Choroid plexus epithelial cell (primary cell): Measurements from ENCODE around the gene PAX1.

Experiments
- DNase-seq: peaks from one replicate; pipeline ENCODE4 v3.0.0-alpha.2; 2010; ENCODE audit warnings: low read depth
- H3K4me3 ChIP-seq: 2 replicates; pipeline ENCODE4 v1.5.1; 2011; ENCODE audit warnings: low read depth, mild to moderate bottlenecking, control low read depth, low read length, moderate library complexity
- TF ChIP-seq, protein P1 (sequence below): conservative IDR thresholded peaks from 2 replicates; pipeline ENCODE4 v1.5.1; 2011; ENCODE audit warnings: low read depth, mild to moderate bottlenecking, control low read depth, inconsistent platforms, low read length, moderate library complexity

PAX1 gene

DNA sequence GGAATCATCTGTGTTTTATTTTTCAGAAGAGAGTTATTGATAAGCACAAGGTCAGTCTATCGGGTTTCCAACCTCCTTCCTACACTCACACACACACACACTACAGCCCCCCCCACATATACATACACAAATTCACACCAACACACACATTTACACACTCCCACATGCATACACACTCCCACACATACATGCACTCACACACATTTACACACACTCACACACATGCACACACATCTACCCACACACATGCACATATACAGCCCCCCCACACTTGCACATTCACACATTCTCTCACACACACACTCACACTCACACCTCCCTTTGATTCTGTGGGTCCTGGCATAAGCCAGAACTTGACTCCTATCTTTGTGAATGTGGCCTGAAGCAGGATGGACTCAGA is 34.5 kb upstream of the PAX1 start:
- DNase-seq: no peak
- H3K4me3 ChIP-seq: no peak overlapping the region
- TF ChIP-seq, protein P1, sequence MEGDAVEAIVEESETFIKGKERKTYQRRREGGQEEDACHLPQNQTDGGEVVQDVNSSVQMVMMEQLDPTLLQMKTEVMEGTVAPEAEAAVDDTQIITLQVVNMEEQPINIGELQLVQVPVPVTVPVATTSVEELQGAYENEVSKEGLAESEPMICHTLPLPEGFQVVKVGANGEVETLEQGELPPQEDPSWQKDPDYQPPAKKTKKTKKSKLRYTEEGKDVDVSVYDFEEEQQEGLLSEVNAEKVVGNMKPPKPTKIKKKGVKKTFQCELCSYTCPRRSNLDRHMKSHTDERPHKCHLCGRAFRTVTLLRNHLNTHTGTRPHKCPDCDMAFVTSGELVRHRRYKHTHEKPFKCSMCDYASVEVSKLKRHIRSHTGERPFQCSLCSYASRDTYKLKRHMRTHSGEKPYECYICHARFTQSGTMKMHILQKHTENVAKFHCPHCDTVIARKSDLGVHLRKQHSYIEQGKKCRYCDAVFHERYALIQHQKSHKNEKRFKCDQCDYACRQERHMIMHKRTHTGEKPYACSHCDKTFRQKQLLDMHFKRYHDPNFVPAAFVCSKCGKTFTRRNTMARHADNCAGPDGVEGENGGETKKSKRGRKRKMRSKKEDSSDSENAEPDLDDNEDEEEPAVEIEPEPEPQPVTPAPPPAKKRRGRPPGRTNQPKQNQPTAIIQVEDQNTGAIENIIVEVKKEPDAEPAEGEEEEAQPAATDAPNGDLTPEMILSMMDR: no peak

DNA sequence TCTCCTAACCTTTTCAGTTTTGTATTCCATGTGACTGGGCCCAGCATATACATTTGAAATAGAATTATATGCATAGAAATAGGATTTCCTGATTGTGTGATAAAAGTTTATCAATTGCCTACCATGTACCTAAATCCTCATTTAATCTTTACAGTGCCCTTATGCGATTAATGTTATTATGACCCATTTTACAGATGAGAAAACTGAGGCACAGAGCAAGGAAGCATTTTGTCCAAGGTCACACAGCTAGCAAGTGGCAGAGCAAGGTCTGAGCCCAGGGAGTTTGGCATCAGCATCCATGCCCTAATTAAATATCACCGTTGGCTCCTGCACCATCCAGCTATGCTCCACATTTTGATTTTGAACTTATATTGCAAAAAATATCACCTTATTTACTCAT is 28.2 kb upstream of the PAX1 start:
- DNase-seq: no peak
- TF ChIP-seq, protein P1: no peak

DNA sequence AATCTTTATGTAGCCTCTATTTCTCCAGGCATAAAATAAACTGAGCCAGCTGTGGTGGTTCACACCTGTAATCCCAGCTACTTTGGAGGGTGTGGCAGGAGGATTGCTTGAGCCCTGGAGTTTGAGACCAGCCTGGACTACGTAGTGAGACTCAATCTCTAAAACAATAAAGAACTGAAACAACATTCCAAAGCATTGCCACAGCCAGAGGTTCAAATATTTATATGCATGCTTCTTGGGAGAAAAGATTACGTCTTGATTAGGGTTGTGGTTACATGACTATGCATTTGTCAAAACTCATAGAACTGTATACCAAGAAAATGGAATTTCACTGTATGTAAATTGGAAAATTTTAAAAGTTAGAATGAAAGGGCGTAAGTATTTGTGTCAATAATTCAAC is 27.7 kb upstream of the PAX1 start:
- TF ChIP-seq, protein P1: no peak
- DNase-seq: no peak

More for the DNA sequence above, 28.2 kb upstream of the PAX1 start:
- no peak overlapping the region for H3K4me3 ChIP-seq

DNA sequence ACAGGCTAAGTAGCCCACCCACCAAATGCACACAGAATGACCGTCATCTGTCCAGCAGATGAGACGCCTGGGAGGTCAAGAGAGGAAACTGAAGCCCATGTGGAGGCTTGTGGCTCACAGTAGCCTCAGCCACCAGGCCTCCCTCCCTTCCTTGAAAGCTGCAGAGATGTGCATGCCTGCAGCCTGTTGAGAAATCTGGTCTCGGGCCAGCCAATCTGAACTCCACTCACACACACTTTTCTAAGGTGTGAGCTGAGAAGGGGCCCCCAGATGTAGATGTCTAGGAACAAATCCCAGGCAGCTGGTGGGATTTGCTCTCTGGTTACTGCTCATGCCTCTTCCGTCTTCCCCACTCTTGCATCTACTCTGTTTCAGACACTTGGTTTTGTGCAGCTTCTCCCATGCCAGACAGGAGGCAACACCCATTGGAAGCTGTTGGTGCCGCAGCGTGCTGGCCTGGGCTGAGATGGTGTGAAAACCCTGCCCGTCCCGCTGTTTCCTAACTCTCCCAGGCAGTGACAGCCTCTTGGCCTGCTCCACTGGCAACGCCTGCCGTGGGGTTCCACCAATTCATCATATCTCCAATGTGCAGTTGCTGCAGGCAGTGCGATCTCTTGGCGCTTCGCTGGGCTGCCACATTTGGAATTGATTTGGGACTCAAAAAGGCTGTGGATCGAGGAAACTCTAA is 24.1 kb upstream of the PAX1 start:
- no peak for DNase-seq
- H3K4me3 ChIP-seq: no peak overlapping the region
- TF ChIP-seq, protein P1: no peak

More for the DNA sequence above, 27.7 kb upstream of the PAX1 start:
- no peak overlapping the region for H3K4me3 ChIP-seq

DNA sequence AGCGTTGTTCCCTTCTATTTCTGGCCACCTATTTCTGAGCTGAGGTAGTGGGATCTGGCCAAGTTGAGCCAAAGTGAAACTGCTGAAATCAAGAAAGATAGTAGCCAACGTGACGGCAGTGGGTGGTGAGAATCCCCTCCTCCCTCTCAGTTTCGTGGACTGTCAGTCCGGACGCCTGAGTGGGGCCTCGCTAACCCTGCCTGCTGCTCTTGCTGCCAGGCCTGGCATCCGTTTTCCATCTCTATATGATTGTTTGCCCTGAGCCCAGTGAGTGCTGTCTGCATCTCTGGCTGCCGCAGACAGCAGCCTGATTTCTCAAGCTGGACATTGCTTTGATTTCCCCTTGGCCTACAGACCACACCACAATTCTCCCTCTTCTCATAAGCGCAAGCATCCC is 23.5 kb upstream of the PAX1 start:
- TF ChIP-seq, protein P1: no peak
- DNase-seq: no peak
- no peak overlapping the region for H3K4me3 ChIP-seq

DNA sequence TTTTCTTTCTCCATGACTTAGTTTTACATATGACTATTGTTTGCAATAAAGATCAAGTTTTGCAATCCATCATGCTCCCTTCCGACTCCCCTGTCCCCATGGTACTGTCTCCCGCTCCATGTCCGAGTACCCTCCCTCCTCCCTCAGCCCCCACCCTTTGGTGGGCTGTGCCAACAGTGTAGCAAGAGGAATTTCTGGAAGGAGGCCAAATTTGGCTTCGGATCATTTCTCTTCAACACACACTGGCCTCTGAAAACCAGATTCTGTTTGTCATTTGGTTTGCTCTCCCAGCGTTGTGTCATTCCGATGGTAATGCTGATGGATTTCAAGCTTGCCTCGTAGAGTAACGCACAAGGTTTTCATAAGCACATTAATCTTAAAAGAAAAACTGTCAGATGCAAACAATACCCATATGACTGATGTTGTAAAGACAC is 22.9 kb upstream of the PAX1 start:
- no peak overlapping the region for H3K4me3 ChIP-seq
- DNase-seq: no peak
- TF ChIP-seq, protein P1: no peak

DNA sequence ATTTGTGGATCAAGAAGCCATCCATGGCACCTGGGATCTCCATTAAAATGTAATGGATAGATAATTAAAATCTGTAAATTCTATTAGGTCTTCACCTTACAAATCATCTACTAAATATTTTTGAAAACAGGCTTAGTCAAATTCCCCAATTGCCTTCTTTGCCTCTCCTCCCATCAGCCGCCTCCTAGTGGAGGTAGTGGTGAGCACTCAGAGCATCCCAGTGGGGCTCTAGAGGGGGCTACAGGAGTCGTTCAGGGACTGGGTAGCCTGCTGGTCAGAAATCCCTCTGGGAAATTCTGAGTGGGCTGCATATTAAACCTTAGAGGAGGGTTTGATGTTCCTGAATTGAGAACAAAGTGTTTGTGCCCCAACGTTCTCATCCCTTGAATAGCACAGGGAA is 20.8 kb upstream of the PAX1 start:
- TF ChIP-seq, protein P1: no peak
- no peak for DNase-seq
- no peak overlapping the region for H3K4me3 ChIP-seq
